DND-41 (cell line): ENCODE results near the gene PPP1R15B.

ENCODE experiments used
- EZH2 ChIP-seq: IDR thresholded peaks from 3 replicates; pipeline ENCODE4 v1.6.1; 2012; ENCODE audit warnings: borderline replicate concordance, low read depth, mild to moderate bottlenecking, moderate library complexity, low read length, inconsistent platforms; ENCODE audit not compliant: severe bottlenecking
- TF ChIP-seq, protein P1 (sequence below): IDR thresholded peaks from 2 replicates; pipeline ENCODE4 v1.5.1; 2012; ENCODE audit warnings: borderline replicate concordance, low read length, moderate library complexity, mild to moderate bottlenecking; ENCODE audit not compliant: poor library complexity, severe bottlenecking; ENCODE audit errors: extremely low read depth

GRCh38 chr1:204385727-204386126 lies 25.9 kb downstream of the PPP1R15B start:
- TF ChIP-seq, protein P1, sequence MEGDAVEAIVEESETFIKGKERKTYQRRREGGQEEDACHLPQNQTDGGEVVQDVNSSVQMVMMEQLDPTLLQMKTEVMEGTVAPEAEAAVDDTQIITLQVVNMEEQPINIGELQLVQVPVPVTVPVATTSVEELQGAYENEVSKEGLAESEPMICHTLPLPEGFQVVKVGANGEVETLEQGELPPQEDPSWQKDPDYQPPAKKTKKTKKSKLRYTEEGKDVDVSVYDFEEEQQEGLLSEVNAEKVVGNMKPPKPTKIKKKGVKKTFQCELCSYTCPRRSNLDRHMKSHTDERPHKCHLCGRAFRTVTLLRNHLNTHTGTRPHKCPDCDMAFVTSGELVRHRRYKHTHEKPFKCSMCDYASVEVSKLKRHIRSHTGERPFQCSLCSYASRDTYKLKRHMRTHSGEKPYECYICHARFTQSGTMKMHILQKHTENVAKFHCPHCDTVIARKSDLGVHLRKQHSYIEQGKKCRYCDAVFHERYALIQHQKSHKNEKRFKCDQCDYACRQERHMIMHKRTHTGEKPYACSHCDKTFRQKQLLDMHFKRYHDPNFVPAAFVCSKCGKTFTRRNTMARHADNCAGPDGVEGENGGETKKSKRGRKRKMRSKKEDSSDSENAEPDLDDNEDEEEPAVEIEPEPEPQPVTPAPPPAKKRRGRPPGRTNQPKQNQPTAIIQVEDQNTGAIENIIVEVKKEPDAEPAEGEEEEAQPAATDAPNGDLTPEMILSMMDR, result no peak
- TF ChIP-seq EZH2, result no peak
